SJCRH30 (cell line): ENCODE data around the gene CAMKK2. TPM values are rescaled to one million over a fixed set of nuclear protein-coding genes. Genes with fewer than 3 reads are reported as not detected.
"Not testable (repeated sequence)": the region's sequence is repeated elsewhere in the genome, so short reads cannot be mapped to it uniquely, and the experiment has no call there.

ENCODE experiments used
- DNase-seq, 2 experiments: peaks; one replicate each; pipeline ENCODE4 v3.0.0-alpha.2; 2015 to 2020
- H3K27ac ChIP-seq: fragments of 250-450 bp; sonication (Bioruptor Pico); 2 replicates; pipeline ENCODE4 v1.5.1; 2020; ENCODE audit warnings: mild to moderate bottlenecking, moderate library complexity
- H3K27me3 ChIP-seq: fragments of 250-450 bp; sonication (Bioruptor Pico); 2 replicates; pipeline ENCODE4 v1.5.1; 2020; ENCODE audit warnings: mild to moderate bottlenecking, moderate library complexity
- H3K36me3 ChIP-seq: fragments of 250-450 bp; sonication (Bioruptor Pico); 2 replicates; pipeline ENCODE4 v1.5.1; 2020; ENCODE audit warnings: mild to moderate bottlenecking, moderate library complexity
- H3K4me1 ChIP-seq: fragments of 250-450 bp; sonication (Bioruptor Pico); 2 replicates; pipeline ENCODE4 v1.5.1; 2020; ENCODE audit warnings: mild to moderate bottlenecking, moderate library complexity
- H3K4me3 ChIP-seq: fragments of 250-450 bp; sonication (Bioruptor Pico); 2 replicates; pipeline ENCODE4 v1.5.1; 2020; ENCODE audit warnings: mild to moderate bottlenecking, moderate library complexity
- H3K9me3 ChIP-seq: fragments of 250-450 bp; sonication (Bioruptor Pico); replicated peaks from 2 replicates; pipeline ENCODE4 v1.5.1; 2020; ENCODE audit warnings: mild to moderate bottlenecking, moderate library complexity
- total RNA-seq: library from RNA; depleted of rRNA; stranded (reverse); fragments of >200 nt; shearing (Covaris generic); gene quantifications from 2 replicates; pipeline ENCODE4 v1.2.3, GENCODE V29; 2014

Gene CAMKK2
- total RNA-seq, 1 experiment from 2014 or later = 9.7 TPM

DNA sequence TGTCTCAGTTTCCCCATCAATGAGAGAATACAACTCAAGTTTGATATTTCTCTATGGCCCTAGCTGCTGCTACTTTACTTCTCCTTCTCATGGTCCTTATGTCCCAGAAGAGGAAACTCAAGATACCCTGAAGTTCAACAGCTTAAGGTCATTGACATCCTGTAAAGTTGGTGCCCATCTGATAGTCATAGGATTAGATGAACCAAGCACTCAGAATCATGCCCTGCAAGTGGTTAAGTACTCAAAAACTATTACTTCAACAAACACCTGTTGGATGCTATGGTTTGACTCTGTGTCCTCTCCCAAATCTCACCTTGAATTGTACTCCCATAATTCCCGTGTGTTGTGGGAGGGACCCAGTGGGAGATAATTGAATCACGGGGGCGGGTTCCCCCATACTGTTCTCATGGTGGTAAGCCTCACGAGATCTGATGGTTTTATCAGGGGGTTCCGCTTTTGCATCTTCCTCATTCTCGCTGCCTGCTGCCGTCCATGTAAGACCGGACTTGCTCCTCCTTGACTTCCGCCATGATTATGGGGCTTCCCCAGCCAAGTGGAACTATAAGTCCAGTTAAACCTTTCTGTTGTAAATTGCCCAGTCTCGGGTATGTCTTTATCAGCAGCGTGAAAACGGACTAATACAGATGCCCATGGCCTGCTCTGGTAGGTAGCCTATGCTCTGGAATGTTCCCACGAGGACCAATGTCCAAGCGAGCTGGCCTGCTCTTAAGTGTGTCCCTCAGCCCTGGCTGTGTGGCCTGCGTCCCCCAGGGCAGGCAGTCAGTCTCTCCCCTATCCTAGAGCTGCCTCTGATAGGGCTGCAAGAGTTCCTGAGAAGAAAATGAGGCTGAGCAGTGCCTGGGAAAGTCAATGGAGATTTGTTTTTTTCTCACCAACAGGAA lies 18.1 kb downstream of the CAMKK2 start:
- no peaks in the 10 kb centered on the region for H3K36me3 ChIP-seq
- no peaks in the 10 kb centered on the region for H3K9me3 ChIP-seq
- no peak overlapping the region for H3K27ac ChIP-seq
- DNase-seq = no peak
- H3K27me3 ChIP-seq = no peaks in the 10 kb centered on the region
- no peak overlapping the region for H3K4me3 ChIP-seq
- no peaks in the 10 kb centered on the region for H3K4me1 ChIP-seq

DNA sequence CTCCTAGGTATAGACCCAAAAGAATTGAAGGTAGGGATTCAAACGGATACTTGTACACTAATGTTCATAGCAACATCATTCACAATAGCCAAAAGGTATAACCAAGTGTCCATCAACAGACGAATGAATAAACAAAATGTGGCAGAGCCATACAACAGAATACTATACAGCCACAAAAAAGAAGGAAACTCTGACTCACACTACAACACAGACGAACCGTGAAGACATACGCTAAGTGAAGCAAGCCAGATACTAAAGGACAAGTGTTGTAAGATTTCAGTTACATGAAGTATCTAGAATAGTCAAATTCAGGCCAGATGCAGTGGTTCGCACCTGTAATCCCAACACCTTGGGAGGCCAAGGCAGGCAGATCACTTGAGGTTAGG lies 19.1 kb downstream of the CAMKK2 start:
- H3K4me1 ChIP-seq = no peaks in the 10 kb centered on the region
- H3K9me3 ChIP-seq = no peaks in the 10 kb centered on the region
- DNase-seq = no peak
- no peaks in the 10 kb centered on the region for H3K36me3 ChIP-seq
- no peak overlapping the region for H3K27ac ChIP-seq
- H3K4me3 ChIP-seq = no peak overlapping the region
- H3K27me3 ChIP-seq = no peaks in the 10 kb centered on the region

DNA sequence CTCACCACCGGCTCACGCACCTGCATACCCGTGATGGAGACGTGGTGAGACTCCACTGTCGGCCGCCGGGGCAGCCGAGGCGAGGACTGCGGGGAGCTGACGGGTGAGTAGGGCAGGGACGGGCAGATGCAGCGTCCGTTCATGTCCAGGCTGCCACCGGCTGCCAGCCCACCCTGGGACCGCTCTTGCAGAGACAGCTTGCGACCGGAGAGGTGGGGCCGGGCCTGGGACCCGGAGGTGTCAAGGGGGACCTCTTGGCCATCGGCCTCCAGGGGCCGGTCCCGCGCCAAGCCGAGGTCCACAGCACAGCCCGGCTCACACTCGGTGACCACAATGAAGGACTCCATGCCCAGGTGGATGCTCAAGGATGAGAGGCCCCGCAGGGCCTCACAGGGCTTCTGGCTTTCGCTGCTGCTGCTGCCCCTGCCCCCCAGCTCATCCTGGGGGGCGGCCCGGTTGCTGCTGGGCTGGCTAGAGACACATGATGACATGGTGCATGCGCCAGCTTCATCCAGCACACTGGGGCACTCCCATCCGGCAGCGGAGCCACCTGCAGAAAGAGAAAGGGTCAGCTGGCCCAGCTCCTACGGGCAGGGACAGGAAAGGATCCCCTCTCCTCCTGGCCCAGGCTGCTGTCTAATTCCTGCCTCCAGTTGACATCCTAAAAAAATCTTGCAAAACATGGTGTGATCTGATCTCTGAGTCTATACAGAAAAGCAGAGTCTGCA lies 22.3 kb downstream of the CAMKK2 start:
- DNase-seq = no peak
- H3K4me3 ChIP-seq = no peak overlapping the region

GRCh38 chr12:121273364-121273896 lies 23.1 kb downstream of the CAMKK2 start:
- no peak for DNase-seq
- Histone ChIP-seq H3K4me3 (no peak overlapping the region), H3K9me3 (no peaks in the 10 kb centered on the region)

More for the DNA sequence above, 22.3 kb downstream of the CAMKK2 start:
- Histone ChIP-seq H3K27me3 (no peaks in the 10 kb centered on the region), H3K27ac (no peak overlapping the region), H3K9me3 (no peaks in the 10 kb centered on the region), H3K4me1 (no peaks in the 10 kb centered on the region), H3K36me3 (no peaks in the 10 kb centered on the region)

DNA sequence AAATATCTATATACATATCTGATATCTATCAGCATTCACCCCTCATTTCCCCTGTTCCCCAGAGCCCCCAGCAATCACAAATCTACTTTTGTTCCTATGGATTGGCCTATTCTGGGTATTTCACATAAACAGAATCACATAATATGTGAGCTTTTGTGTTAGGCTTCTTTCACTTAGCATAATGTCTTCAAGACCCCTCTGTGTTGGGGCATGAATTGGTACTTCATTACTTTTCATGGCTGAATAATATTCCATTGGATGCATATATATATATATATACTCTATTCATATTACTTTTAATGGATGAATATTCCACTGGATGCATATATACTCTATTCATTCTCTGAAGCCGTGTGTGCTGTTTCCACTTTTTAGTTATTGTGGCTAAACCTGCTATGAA lies 28.7 kb downstream of the CAMKK2 start:
- Histone ChIP-seq H3K27ac (no peak overlapping the region), H3K4me1 (no peaks in the 10 kb centered on the region), H3K36me3 (no peaks in the 10 kb centered on the region), H3K27me3 (no peaks in the 10 kb centered on the region), H3K9me3 (no peaks in the 10 kb centered on the region), H3K4me3 (no peak overlapping the region)
- DNase-seq = no peak

More at GRCh38 chr12:121273364-121273896, 23.1 kb downstream of the CAMKK2 start:
- H3K4me1 ChIP-seq = no peaks in the 10 kb centered on the region
- H3K36me3 ChIP-seq = no peaks in the 10 kb centered on the region
- H3K27me3 ChIP-seq = no peaks in the 10 kb centered on the region
- no peak overlapping the region for H3K27ac ChIP-seq

DNA sequence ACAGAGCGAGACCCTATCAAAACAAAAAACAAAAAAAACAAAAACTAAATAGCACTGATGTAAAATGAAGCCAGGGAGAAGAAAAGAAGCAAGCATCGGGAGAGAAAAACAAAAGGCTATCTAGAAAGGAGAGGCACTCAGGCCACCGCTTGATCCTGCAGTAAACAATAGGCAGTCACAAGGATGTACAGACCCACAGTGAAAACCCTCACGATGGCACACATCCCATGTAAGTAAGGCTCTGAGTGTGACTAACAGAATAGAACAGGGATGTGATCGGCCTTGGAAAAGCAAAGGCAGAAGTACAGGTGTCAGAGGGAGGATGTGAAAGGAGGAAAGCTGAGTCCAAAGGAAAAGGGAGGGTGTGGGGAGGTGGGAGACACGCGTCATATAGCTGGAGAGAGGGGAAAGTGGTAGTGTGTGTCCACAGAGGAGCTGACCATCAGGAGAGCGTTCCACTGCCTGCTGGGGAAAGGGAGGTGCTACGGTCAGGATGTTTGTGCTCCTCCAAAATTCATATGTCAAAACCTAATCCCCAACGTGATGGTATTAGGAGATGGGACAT lies 31.5 kb downstream of the CAMKK2 start:
- no peaks in the 10 kb centered on the region for H3K27me3 ChIP-seq
- no peak for DNase-seq
- no peak overlapping the region for H3K4me3 ChIP-seq
- H3K36me3 ChIP-seq = no peaks in the 10 kb centered on the region
- no peaks in the 10 kb centered on the region for H3K9me3 ChIP-seq
- no peaks in the 10 kb centered on the region for H3K4me1 ChIP-seq
- no peak overlapping the region for H3K27ac ChIP-seq

GRCh38 chr12:121264135-121264534 lies 32.4 kb downstream of the CAMKK2 start:
- no peak overlapping the region for H3K4me3 ChIP-seq
- H3K9me3 ChIP-seq = no peaks in the 10 kb centered on the region
- H3K4me1 ChIP-seq = no peaks in the 10 kb centered on the region
- no peak overlapping the region for H3K27ac ChIP-seq
- no peaks in the 10 kb centered on the region for H3K27me3 ChIP-seq
- H3K36me3 ChIP-seq = no peaks in the 10 kb centered on the region
- no peak for DNase-seq

- Histone ChIP-seq H3K4me1 (no peaks in the 10 kb centered on the region), H3K4me3 (no peak overlapping the region), H3K27me3 (no peaks in the 10 kb centered on the region), H3K9me3 (no peaks in the 10 kb centered on the region), H3K36me3 (no peaks in the 10 kb centered on the region), H3K27ac (no peak overlapping the region)
- no peak for DNase-seq
Observed at GRCh38 chr12:121263206-121263935, 33.1 kb downstream of the CAMKK2 start.

GRCh38 chr12:121261398-121261797 lies 35.1 kb downstream of the CAMKK2 start:
- H3K4me1 ChIP-seq = no peaks in the 10 kb centered on the region

GRCh38 chr12:121260091-121260490 lies 36.4 kb downstream of the CAMKK2 start:
- DNase-seq = no peak
- H3K27ac ChIP-seq = no peak overlapping the region
- H3K4me1 ChIP-seq = no peaks in the 10 kb centered on the region
- no peaks in the 10 kb centered on the region for H3K27me3 ChIP-seq
- no peaks in the 10 kb centered on the region for H3K9me3 ChIP-seq
- H3K36me3 ChIP-seq = no peaks in the 10 kb centered on the region; the same call in 1 of the 2 replicates
- no peak overlapping the region for H3K4me3 ChIP-seq

More at GRCh38 chr12:121261398-121261797, 35.1 kb downstream of the CAMKK2 start:
- no peak for DNase-seq
- H3K9me3 ChIP-seq = no peaks in the 10 kb centered on the region
- no peak overlapping the region for H3K4me3 ChIP-seq
- no peaks in the 10 kb centered on the region; the same call in 1 of the 2 replicates for H3K36me3 ChIP-seq
- no peaks in the 10 kb centered on the region for H3K27me3 ChIP-seq
- no peak overlapping the region for H3K27ac ChIP-seq

- no peaks in the 10 kb centered on the region for H3K4me1 ChIP-seq
- H3K4me3 ChIP-seq = no peak overlapping the region
- H3K27ac ChIP-seq = no peak overlapping the region
- H3K27me3 ChIP-seq = no peaks in the 10 kb centered on the region
- H3K36me3 ChIP-seq = peaks cover 4% of the 10 kb centered on the region; the same call in 1 of the 2 replicates
- DNase-seq = no peak
- no peaks in the 10 kb centered on the region for H3K9me3 ChIP-seq
Observed at GRCh38 chr12:121259074-121259473, 37.4 kb downstream of the CAMKK2 start.

DNA sequence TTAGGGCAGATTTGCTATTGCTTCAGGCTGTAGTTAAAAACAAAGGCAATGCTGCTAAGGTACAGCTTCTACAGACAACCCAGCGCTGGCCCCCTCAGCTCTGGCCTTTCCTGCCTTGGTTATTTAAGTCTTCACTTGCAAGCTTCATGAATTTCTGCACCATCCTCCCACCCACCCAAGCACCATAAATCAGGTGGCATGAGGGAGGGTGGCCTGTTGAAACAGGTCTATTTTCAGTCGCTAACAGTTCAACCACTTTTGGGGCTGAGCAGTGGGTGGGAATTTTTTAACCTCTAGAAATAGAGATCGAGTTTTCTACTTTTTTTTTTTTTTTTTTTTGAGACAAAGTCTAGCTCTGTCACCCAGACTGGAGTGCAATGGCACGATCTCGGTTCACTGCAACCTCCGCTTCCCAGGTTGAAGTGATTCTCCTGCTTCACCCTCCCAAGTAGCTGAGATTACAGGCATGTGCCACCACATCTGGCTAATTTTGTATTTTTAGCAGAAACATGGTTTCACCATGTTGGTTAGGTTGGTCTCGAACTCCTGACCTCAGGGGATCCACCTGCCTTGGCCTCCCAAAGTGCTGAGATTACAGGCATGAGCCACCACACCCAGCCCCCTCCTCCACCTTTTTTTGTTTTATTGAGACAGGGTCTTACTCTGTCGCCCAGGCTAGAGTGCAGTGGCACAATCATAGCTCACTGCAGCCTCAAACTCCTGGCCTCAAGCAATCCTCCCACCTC lies 38.6 kb downstream of the CAMKK2 start:
- not testable (repeated sequence) for H3K4me1 ChIP-seq, H3K9me3 ChIP-seq, DNase-seq, H3K27ac ChIP-seq, H3K4me3 ChIP-seq, H3K27me3 ChIP-seq, H3K36me3 ChIP-seq

DNA sequence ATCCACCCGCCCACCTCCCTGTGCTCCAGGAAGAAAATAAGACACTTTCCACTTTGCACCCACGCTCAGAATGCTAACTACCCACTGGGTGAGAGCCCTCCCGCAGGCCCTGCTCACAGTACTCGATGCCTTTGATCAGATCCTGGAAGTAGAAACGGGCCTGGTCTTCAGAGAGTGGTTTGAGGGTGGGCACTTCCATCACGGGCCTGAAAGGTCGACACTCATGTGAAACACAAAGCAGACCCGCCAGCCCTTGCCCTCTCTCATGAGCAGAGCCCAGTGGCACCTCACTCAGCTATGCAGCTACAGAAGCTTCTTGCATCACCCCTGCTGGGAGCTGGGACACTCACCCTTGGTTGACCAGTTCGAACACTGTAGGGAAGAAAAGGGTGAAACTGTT lies 41.1 kb downstream of the CAMKK2 start:
- Histone ChIP-seq H3K4me1 (no peaks in the 10 kb centered on the region), H3K27ac (no peak overlapping the region), H3K9me3 (no peaks in the 10 kb centered on the region), H3K36me3 (peaks cover 4% of the 10 kb centered on the region; the same call in 1 of the 2 replicates), H3K4me3 (no peak overlapping the region), H3K27me3 (no peaks in the 10 kb centered on the region)
- no peak for DNase-seq
